GM12878 (cell line): ENCODE measurements around the gene CCDC88C. TPM values are rescaled to one million over a fixed set of nuclear protein-coding genes. Genes with fewer than 3 reads are reported as not detected.

ENCODE experiments used
- ATAC-seq: fragments of 200-7000 bp; cut with Tn5 transposase; 3 replicates; pipeline ENCODE4 v1.9.1; 2020; ENCODE audit warnings: mild to moderate bottlenecking, moderate library complexity
- Bru-seq: library from RNA; stranded (reverse); fragments of 400-500 nt; gene quantifications from one replicate; lab custom pipeline; 2021; lab: Mats Ljungman, UMichigan
- BruChase-seq, 2 experiments: library from RNA; stranded (reverse); fragments of 400-500 nt; gene quantifications; one replicate each; lab custom pipeline; 2021; lab: Mats Ljungman, UMichigan
- BruUV-seq: library from RNA; stranded (reverse); fragments of 400-500 nt; replicated peaks from 2 replicates; lab custom pipeline; 2021; lab: Mats Ljungman, UMichigan
- CTCF ChIA-PET: fragments of 300-600 bp; sonication (Branson Sonifier 250); formaldehyde crosslinking; extraction: SDS; loops from one replicate; lab custom pipeline; 2021; ENCODE audit warnings: inconsistent platforms; lab: Yijun Ruan, JAX
- POLR2A ChIA-PET: fragments of 350-600 bp; formaldehyde crosslinking; extraction: SDS; loops from one replicate; lab custom pipeline; 2021; ENCODE audit warnings: inconsistent platforms; lab: Charles Lee
- RAD21 ChIA-PET: fragments of 300-600 bp; sonication (Branson Sonifier 250); formaldehyde crosslinking; loops from one replicate; lab custom pipeline; 2023; ENCODE audit warnings: antibody characterized with exemption; ENCODE audit not compliant: unreplicated experiment; lab: Charles Lee
- SMC1A ChIA-PET: fragments of 300-600 bp; sonication (Branson Sonifier 250); formaldehyde crosslinking; loops from one replicate; lab custom pipeline; 2023; ENCODE audit not compliant: unreplicated experiment, uncharacterized antibody; lab: Charles Lee
- DNase-seq: peaks from one replicate; pipeline ENCODE4 v3.0.0-alpha.2; 2011; ENCODE audit warnings: low read depth, low spot score
- FAIRE-seq: peaks from 3 replicates; lab custom pipeline; 2011; peaks lifted over from hg19 to GRCh38; lab: Jason Lieb, UNC
- H2AFZ ChIP-seq: 2 replicates; pipeline ENCODE4 v1.6.0; 2011; ENCODE audit warnings: low read depth, low read length, control low read depth; ENCODE audit not compliant: control insufficient read depth
- H3K27ac ChIP-seq: 2 replicates; pipeline ENCODE4 v1.5.1; 2011; ENCODE audit warnings: control low read depth; ENCODE audit not compliant: control insufficient read depth, insufficient read depth
- H3K27me3 ChIP-seq, 2 experiments: replicated peaks in 1 of 2; 2 replicates each; pipeline versions ENCODE4 v1.6.0 to v1.6.1; 2011; ENCODE audit warnings: low read length in 1 of 2; ENCODE audit not compliant: control insufficient read depth in 2 of 2, insufficient read depth in 2 of 2
- H3K36me3 ChIP-seq, 2 experiments: 2 replicates each; pipeline ENCODE4 v1.5.1; 2011; ENCODE audit warnings: low read length in 1 of 2; ENCODE audit not compliant: control insufficient read depth in 2 of 2, insufficient read depth in 2 of 2
- H3K4me1 ChIP-seq: 2 replicates; pipeline ENCODE4 v1.6.1; 2011; ENCODE audit warnings: mild to moderate bottlenecking, low read length, moderate library complexity, mixed read lengths; ENCODE audit not compliant: control insufficient read depth, insufficient read depth
- H3K4me2 ChIP-seq: 2 replicates; pipeline ENCODE4 v1.6.0; 2011; ENCODE audit warnings: control low read depth; ENCODE audit not compliant: control insufficient read depth, insufficient read depth
- H3K4me3 ChIP-seq: fragments of 200-600 bp; sonication (generic); 2 replicates; pipeline ENCODE4 v1.5.1; 2016
- H3K79me2 ChIP-seq: 2 replicates; pipeline ENCODE4 v1.6.0; 2011; ENCODE audit warnings: low read length; ENCODE audit not compliant: control insufficient read depth, insufficient read depth
- H3K9ac ChIP-seq: 2 replicates; pipeline ENCODE4 v1.8.0; 2011; ENCODE audit warnings: low read length, control low read depth, mixed read lengths; ENCODE audit not compliant: control insufficient read depth, insufficient read depth
- H3K9me3 ChIP-seq: replicated peaks from 3 replicates; pipeline ENCODE4 v1.5.1; 2011; ENCODE audit warnings: mild to moderate bottlenecking, low read length; ENCODE audit not compliant: control insufficient read depth, insufficient read depth
- H4K20me1 ChIP-seq: 2 replicates; pipeline ENCODE4 v1.6.0; 2011; ENCODE audit not compliant: control insufficient read depth, insufficient read depth
- BACH1 ChIP-seq: fragments of 450-650 bp; IDR thresholded peaks from 2 replicates; pipeline ENCODE4 v1.6.1; 2017; ENCODE audit warnings: mild to moderate bottlenecking, borderline replicate concordance
- DPF2 ChIP-seq: fragments of 450-650 bp; IDR thresholded peaks from 2 replicates; pipeline ENCODE4 v1.6.1; 2017; ENCODE audit warnings: mild to moderate bottlenecking
- IKZF2 ChIP-seq, 2 experiments: fragments of 450-650 bp; IDR thresholded peaks; 2 replicates each; pipeline ENCODE4 v1.6.1; 2017; ENCODE audit warnings: mild to moderate bottlenecking in 2 of 2, moderate library complexity in 2 of 2
- JUNB ChIP-seq: IDR thresholded peaks from 2 replicates; pipeline ENCODE4 v1.6.1; 2016; ENCODE audit warnings: antibody characterized with exemption, mild to moderate bottlenecking
- KAT2A ChIP-seq: conservative IDR thresholded peaks from 2 replicates; pipeline ENCODE4 v1.6.1; 2011; ENCODE audit warnings: low read depth, low read length; ENCODE audit not compliant: control insufficient read depth
- MYC ChIP-seq: IDR thresholded peaks from 2 replicates; pipeline ENCODE4 v1.6.1; 2011; ENCODE audit warnings: mild to moderate bottlenecking, low read length, moderate library complexity, inconsistent platforms; ENCODE audit not compliant: insufficient read depth, insufficient replicate concordance, insufficient read length, severe bottlenecking
- SP1 ChIP-seq: IDR thresholded peaks from one replicate; pipeline ENCODE4 v1.6.1; 2011; ENCODE audit warnings: low read depth, low read length
- TCF3 ChIP-seq: IDR thresholded peaks from 2 replicates; pipeline ENCODE4 v1.6.1; 2012; ENCODE audit warnings: low read depth, mild to moderate bottlenecking, low read length, borderline replicate concordance; ENCODE audit not compliant: insufficient read depth
- YY1 ChIP-seq: IDR thresholded peaks from 2 replicates; pipeline ENCODE4 v1.6.1; 2011; ENCODE audit warnings: low read depth, mild to moderate bottlenecking, low read length
- WGBS: methylation state at CpG from one replicate; pipeline ENCODE4 v1.1.6; 2016; ENCODE audit warnings: low lambda C conversion rate; ENCODE audit not compliant: insufficient replicate concordance, insufficient coverage; ENCODE audit errors: missing lambda C conversion rate; 5-methylcytosine and 5-hydroxymethylcytosine counted together
- in situ Hi-C: fragments of 300-500 bp; cut with MboI; formaldehyde crosslinking; loops from 9 replicates; pipeline ENCODE4 v1.14.3; 2018; ENCODE audit warnings: mixed read lengths
- intact Hi-C: fragments of 100-400 bp; cut with micrococcal nuclease; formaldehyde crosslinking; loops from one replicate; pipeline ENCODE4 v1.14.2; 2022; ENCODE audit not compliant: unreplicated experiment
- long read RNA-seq, 2 experiments: library from polyadenylated mRNA; unstranded; transcript quantifications; one replicate each; pipeline ENCODE4 v2.0.0, GENCODE V29; 2019 to 2020
- polyA minus RNA-seq, 3 experiments: library from RNA; depleted of rRNA, polyadenylated mRNA; stranded (reverse); fragments of >200 nt; gene quantifications; 2 replicates each; pipeline ENCODE4 v1.2.3, GENCODE V29; 2011
- polyA plus RNA-seq, 11 experiments: library from polyadenylated mRNA; depleted of rRNA in 4 of 11; unstranded in 6 of 11; stranded (reverse) in 5 of 11; fragments of >200 nt; fragmentation: Nextera tagmentation in 4 of 11; fragmentation: Illumina TruSeq in 1 of 11; extraction: Ambion mirVana in 4 of 11; extraction: Trizol in 1 of 11; gene quantifications; 1 replicate in 1 of 11; 2 replicates in 10 of 11; pipeline versions ENCODE4 v1.2.1 to v1.2.3, GENCODE V29; 2011 to 2016; ENCODE audit warnings: inconsistent platforms in 2 of 11, missing spikeins in 2 of 11, low read depth in 1 of 11
- total RNA-seq, 4 experiments: library from RNA; depleted of rRNA in 3 of 4; stranded (reverse); fragments of >200 nt in 3 of 4; fragmentation: Illumina TruSeq in 1 of 4; extraction: Trizol in 1 of 4; gene quantifications; 2 replicates each; pipeline versions ENCODE4 v1.2.1 to v1.2.3, GENCODE V29; 2013 to 2021
- TF ChIP-seq, protein P1 (sequence below), 3 experiments: IDR thresholded peaks in 2 of 3; conservative IDR thresholded peaks in 1 of 3; 2 replicates each; pipeline ENCODE4 v1.5.1; 2011; ENCODE audit warnings: low read depth in 3 of 3, low read length in 3 of 3, mild to moderate bottlenecking in 3 of 3, control low read depth in 2 of 3, moderate library complexity in 2 of 3, inconsistent platforms in 1 of 3, mixed read lengths in 1 of 3; ENCODE audit not compliant: control insufficient read depth in 2 of 3, insufficient read depth in 1 of 3; ENCODE audit errors: extremely low read depth in 1 of 3

The CCDC88C gene, protein sequence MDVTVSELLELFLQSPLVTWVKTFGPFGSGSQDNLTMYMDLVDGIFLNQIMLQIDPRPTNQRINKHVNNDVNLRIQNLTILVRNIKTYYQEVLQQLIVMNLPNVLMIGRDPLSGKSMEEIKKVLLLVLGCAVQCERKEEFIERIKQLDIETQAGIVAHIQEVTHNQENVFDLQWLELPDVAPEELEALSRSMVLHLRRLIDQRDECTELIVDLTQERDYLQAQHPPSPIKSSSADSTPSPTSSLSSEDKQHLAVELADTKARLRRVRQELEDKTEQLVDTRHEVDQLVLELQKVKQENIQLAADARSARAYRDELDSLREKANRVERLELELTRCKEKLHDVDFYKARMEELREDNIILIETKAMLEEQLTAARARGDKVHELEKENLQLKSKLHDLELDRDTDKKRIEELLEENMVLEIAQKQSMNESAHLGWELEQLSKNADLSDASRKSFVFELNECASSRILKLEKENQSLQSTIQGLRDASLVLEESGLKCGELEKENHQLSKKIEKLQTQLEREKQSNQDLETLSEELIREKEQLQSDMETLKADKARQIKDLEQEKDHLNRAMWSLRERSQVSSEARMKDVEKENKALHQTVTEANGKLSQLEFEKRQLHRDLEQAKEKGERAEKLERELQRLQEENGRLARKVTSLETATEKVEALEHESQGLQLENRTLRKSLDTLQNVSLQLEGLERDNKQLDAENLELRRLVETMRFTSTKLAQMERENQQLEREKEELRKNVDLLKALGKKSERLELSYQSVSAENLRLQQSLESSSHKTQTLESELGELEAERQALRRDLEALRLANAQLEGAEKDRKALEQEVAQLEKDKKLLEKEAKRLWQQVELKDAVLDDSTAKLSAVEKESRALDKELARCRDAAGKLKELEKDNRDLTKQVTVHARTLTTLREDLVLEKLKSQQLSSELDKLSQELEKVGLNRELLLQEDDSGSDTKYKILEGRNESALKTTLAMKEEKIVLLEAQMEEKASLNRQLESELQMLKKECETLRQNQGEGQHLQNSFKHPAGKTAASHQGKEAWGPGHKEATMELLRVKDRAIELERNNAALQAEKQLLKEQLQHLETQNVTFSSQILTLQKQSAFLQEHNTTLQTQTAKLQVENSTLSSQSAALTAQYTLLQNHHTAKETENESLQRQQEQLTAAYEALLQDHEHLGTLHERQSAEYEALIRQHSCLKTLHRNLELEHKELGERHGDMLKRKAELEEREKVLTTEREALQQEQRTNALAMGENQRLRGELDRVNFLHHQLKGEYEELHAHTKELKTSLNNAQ (N-terminal part only)
- 423 and 447 TPM in 2 replicates for total RNA-seq (2013; cell fraction: nucleolus; rRNA removed)
- total RNA-seq (2014; rRNA removed): 48.4 and 48.8 TPM in 2 replicates
- 35.7 and 41.3 TPM in 2 replicates for total RNA-seq (2014; rRNA removed; fragmentation: Illumina TruSeq; extraction: Trizol)
- total RNA-seq (2021): 71.3 and 79.6 TPM in 2 replicates
- 18.5 TPM for polyA plus RNA-seq (2011; ENCODE audit: low read depth)
- polyA plus RNA-seq (2011; rRNA removed): 37.2 and 39.7 TPM in 2 replicates
- polyA plus RNA-seq (2011; cell fraction: cytosol; rRNA removed): 37.8 and 40.4 TPM in 2 replicates
- 123 and 167 TPM in 2 replicates for polyA plus RNA-seq (2011; cell fraction: nucleus; rRNA removed)
- polyA plus RNA-seq (2012): 34.9 and 39.6 TPM in 2 replicates
- polyA plus RNA-seq (2014; fragmentation: Illumina TruSeq; extraction: Trizol): 20.2 and 31.3 TPM in 2 replicates
- 1 to 10 TPM; 4.0 to 7.0 TPM for polyA plus RNA-seq (2014; fragmentation: Nextera tagmentation; extraction: Ambion mirVana)
- polyA plus RNA-seq (2014; rRNA removed): 53.5 and 66.2 TPM in 2 replicates
- 10 to 100 TPM; 28.9 to 33.4 TPM for polyA plus RNA-seq (2016; fragmentation: Nextera tagmentation; extraction: Ambion mirVana)
- 69.8 and 107 TPM in 2 replicates for polyA minus RNA-seq (2011; rRNA and poly(A)+ RNA removed)
- 26.6 and 28.2 TPM in 2 replicates for polyA minus RNA-seq (2011; cell fraction: cytosol; rRNA and poly(A)+ RNA removed)
- 97.0 and 159 TPM in 2 replicates for polyA minus RNA-seq (2011; cell fraction: nucleus; rRNA and poly(A)+ RNA removed)
- Bru-seq, nascent RNA: percentile 89 among the genes with signal in this experiment
- BruChase-seq, experiment 1, labeled RNA remaining after a 6-hour chase: percentile 90 among the genes with signal in this experiment
- percentile 85 among the genes with signal in this experiment for BruChase-seq, experiment 2, labeled RNA remaining after a 2-hour chase
- long read RNA-seq, experiment 1, partial matches to known transcripts: 3 of 7 reads
- long read RNA-seq, experiment 1, other reads (novel, unspliced or antisense): 4 of 7 reads
- long read RNA-seq, experiment 2, partial matches to known transcripts: 8 of 27 reads
- long read RNA-seq, experiment 2, other reads (novel, unspliced or antisense): 17 of 27 reads

DNA sequence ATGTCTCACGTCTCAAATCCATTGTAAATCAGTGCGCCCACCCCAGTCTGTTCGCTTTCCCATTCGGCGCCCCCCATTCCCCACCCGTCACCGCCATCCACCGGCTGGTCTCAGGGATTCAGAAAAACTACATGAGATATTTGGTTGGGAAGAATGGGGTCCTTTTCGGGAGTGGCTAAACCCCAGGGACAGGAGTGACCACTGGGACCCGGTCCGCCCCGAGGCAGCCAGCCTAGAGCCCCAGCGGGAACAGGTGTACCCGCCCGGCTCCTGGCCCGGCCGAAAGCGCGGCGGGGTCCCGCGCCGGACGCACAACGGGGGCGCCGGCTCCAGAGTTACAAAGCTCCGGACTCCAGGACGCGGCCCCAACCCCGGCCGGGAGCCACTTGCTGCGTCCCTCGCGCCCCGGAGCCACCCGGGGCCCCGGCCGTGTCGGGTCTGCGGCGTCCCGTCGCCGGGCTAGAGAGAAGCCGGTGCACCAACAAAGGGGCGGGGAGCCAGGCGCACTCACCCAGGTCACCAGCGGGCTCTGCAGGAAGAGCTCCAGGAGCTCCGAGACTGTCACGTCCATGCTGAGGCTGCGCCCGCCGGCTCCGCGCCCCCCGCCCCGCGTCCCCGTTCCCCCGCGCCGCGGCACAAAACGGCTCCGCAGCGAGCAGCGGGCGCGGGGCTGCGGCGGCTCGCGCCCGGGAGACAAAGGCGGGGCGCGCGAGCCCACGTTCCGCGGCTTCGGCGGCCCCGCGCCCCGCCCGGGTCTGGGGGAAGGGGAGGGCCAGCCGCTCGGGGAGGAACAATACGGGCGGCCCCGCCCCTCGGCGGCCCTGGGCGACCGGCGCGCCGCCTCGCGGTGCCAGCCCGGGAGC is at the start of gene CCDC88C:
Gene CCDC88C, minus strand, starts transcription at position 701 of the 863 bp plus-strand sequence. Its CDS starts 130 bp downstream, at position 571.
- Histone ChIP-seq H4K20me1 (no peaks in the 10 kb centered on the region), H3K4me2 (peak within 1 kb of the TSS; percentile 92), H3K79me2 (peaks cover 55% of the 10 kb centered on the region), H3K9ac (peak within 1 kb of the TSS; percentile 97), H3K4me3 (peak within 1 kb of the TSS; percentile 88), H2AFZ (peak within 1 kb of the TSS; percentile 66), H3K36me3 (peaks cover 4 to 18% of the 10 kb centered on the region in 2 experiments; a peak in 2 of 4 replicates), H3K4me1 (peaks cover 29% of the 10 kb centered on the region), H3K27me3 (no peaks in the 10 kb centered on the region), H3K9me3 (no peaks in the 10 kb centered on the region), H3K27ac (peak within 1 kb of the TSS; percentile 100)
- ChIA-PET RAD21 (interaction anchor here (0.5 to 10.0 kb wide), 17 partner anchors 11 to 357 kb away, joined by 3 to 236 read pairs (median 5); partner anchors contain the start of gene RPS6KA5), CTCF (interaction anchor here (1.0 to 19.0 kb wide), 13 partner anchors 16 to 131 kb away, joined by 3 to 242 read pairs (median 5); no protein-coding TSS in a partner anchor), SMC1A (interaction anchor here (0.6 to 15.4 kb wide), 7 partner anchors 17 to 95 kb away, joined by 3 to 210 read pairs (median 131); no protein-coding TSS in a partner anchor), POLR2A (interaction anchor here (0.8 to 9.2 kb wide), 7 partner anchors 18 to 94 kb away, joined by 3 to 140 read pairs (median 18); no protein-coding TSS in a partner anchor)
- in situ Hi-C loops: no loop called here
- no TSS peak for BruUV-seq
- no peak for FAIRE-seq
- WGBS: 2% methylated on average over 59 of the region's 103 CpGs
- no peak for DNase-seq
- peak; percentile 32 for ATAC-seq
- intact Hi-C loops: loop anchor here (2.0 to 5.0 kb wide), 4 partner anchors 45 to 175 kb away; partner anchors contain the start of gene GPR68
- peak; percentile 16; the same call in 1 of the 2 replicates for TF ChIP-seq YY1
- no peak for TF ChIP-seq KAT2A
- TF ChIP-seq, protein P1, sequence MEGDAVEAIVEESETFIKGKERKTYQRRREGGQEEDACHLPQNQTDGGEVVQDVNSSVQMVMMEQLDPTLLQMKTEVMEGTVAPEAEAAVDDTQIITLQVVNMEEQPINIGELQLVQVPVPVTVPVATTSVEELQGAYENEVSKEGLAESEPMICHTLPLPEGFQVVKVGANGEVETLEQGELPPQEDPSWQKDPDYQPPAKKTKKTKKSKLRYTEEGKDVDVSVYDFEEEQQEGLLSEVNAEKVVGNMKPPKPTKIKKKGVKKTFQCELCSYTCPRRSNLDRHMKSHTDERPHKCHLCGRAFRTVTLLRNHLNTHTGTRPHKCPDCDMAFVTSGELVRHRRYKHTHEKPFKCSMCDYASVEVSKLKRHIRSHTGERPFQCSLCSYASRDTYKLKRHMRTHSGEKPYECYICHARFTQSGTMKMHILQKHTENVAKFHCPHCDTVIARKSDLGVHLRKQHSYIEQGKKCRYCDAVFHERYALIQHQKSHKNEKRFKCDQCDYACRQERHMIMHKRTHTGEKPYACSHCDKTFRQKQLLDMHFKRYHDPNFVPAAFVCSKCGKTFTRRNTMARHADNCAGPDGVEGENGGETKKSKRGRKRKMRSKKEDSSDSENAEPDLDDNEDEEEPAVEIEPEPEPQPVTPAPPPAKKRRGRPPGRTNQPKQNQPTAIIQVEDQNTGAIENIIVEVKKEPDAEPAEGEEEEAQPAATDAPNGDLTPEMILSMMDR (IDR thresholded peaks at IDR 0.05 in 2 of 3, conservative IDR thresholded peaks at IDR 0.05 in 1 of 3; ENCODE audit: control insufficient read depth in 2 of 3, extremely low read depth in 1 of 3, insufficient read depth in 1 of 3, low read depth in 3 of 3, low read length in 3 of 3): peak in 1 of 3 experiments; percentile 16; a peak in 2 of 6 replicates
- no peak for TF ChIP-seq SP1
- TF ChIP-seq IKZF2 (IDR thresholded peaks at IDR 0.05): no peak
- peak; percentile 20; the same call in 1 of the 2 replicates for TF ChIP-seq BACH1
- TF ChIP-seq DPF2: peak; percentile 8; the same call in 1 of the 2 replicates
- TF ChIP-seq TCF3: 0 out of 2 replicates have a peak, but pooled peaks have one; percentile 8
- no peak for TF ChIP-seq MYC
- no peak for TF ChIP-seq JUNB
